Measurements from ENCODE around the gene DEPDC4.

Gene DEPDC4

DNA sequence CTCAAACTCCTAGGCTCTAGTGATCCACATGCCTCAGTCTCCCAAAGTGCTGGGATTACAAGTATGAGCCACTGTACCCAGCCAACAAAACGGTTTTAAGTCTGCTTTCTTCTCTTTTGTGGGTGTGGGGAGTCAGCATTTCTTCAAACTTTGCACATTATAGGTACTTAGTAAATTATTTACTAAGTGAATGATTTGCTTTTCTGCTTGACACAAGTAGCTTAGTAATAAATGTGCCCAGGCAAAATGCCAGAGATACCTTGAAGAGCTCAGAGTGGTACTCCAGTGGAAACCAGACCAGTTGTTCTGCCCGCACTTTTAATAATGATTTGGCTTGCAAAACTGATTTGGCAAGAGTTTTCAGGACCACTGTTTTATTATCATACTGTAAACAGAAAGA is 15.0 kb downstream of the DEPDC4 start:
- Histone ChIP-seq H3K27me3 (no peaks in the 10 kb centered on the region), H3K4me3 (ENCODE audit: low read depth, low read length) (no peak overlapping the region), H3K4me1 (no peaks in the 10 kb centered on the region), H3K36me3 (no peaks in the 10 kb centered on the region), H3K9me3 (no peaks in the 10 kb centered on the region)
- no peak for DNase-seq
- TF ChIP-seq, protein P1, sequence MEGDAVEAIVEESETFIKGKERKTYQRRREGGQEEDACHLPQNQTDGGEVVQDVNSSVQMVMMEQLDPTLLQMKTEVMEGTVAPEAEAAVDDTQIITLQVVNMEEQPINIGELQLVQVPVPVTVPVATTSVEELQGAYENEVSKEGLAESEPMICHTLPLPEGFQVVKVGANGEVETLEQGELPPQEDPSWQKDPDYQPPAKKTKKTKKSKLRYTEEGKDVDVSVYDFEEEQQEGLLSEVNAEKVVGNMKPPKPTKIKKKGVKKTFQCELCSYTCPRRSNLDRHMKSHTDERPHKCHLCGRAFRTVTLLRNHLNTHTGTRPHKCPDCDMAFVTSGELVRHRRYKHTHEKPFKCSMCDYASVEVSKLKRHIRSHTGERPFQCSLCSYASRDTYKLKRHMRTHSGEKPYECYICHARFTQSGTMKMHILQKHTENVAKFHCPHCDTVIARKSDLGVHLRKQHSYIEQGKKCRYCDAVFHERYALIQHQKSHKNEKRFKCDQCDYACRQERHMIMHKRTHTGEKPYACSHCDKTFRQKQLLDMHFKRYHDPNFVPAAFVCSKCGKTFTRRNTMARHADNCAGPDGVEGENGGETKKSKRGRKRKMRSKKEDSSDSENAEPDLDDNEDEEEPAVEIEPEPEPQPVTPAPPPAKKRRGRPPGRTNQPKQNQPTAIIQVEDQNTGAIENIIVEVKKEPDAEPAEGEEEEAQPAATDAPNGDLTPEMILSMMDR (IDR thresholded peaks at IDR 0.05; ENCODE audit: low read depth, low read length) = no peak

DNA sequence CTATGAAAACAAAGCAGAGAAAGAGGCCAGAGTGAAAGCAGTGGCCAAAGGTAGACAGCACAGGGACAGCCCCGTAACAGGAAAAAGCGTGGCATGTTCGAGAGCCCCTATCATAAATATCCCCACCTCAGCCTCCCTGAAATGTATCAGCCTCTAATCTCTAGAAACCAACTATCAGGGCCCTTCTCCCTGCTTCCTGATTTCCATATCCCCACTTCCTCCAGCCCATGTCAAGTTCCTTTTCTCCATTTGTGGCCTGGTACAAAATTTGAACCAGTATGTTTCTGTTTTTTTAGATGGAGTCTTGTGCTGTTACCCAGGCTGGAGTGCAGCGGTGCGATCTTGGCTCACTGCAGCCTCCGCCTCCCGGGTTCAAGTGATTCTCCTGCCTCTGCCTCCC is 16.9 kb downstream of the DEPDC4 start:
- Histone ChIP-seq H3K4me3 (ENCODE audit: low read depth, low read length) (no peak overlapping the region), H3K9me3 (no peaks in the 10 kb centered on the region), H3K27me3 (no peaks in the 10 kb centered on the region), H3K36me3 (no peaks in the 10 kb centered on the region), H3K4me1 (no peaks in the 10 kb centered on the region)
- no peak for DNase-seq
- TF ChIP-seq, protein P1 (IDR thresholded peaks at IDR 0.05; ENCODE audit: low read depth, low read length) = no peak

DNA sequence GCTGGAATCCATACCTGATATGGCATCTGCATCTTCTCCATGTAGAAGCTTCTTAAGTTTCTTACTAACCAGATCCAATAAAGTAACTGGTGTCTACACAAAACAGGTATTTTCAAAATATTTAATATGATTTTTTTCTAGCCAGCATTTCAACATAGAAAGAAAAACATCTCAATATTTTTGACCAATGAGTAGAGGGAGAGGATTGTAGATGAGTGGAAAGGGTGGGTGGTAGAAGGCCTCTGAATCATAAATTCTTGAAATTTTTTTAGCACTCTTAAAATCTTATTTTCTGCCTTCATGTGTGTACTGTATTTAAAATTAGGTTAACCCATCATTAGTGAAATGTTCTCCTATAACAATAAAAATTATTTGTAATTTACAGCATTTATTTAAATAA is 18.0 kb downstream of the DEPDC4 start:
- Histone ChIP-seq H3K4me1 (no peaks in the 10 kb centered on the region), H3K4me3 (ENCODE audit: low read depth, low read length) (no peak overlapping the region), H3K36me3 (no peaks in the 10 kb centered on the region), H3K9me3 (no peaks in the 10 kb centered on the region), H3K27me3 (no peaks in the 10 kb centered on the region)
- no peak for DNase-seq
- TF ChIP-seq, protein P1 (IDR thresholded peaks at IDR 0.05; ENCODE audit: low read depth, low read length) = no peak

DNA sequence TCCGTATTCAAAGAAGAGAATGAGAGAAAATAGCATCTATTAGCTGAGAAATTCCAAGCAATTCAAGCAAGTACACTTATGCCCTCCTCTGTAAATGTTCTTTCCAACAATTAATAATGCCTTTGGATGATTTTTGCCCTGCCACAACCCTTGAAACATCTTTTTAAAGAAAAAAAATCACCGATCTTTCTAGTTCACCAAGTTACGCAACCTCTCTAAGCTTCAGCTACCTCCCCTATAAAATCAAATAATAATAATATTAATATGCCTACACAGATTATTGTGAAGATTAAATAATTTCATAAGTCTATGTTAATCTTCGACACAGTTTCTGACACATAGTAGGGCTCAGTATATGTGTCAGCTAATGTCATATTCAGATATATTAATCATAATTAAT is 19.1 kb downstream of the DEPDC4 start:
- no peaks in the 10 kb centered on the region for H3K36me3 ChIP-seq
- no peaks in the 10 kb centered on the region for H3K9me3 ChIP-seq
- H3K4me1 ChIP-seq = no peaks in the 10 kb centered on the region
- H3K4me3 ChIP-seq (ENCODE audit: low read depth, low read length) = no peak overlapping the region
- no peaks in the 10 kb centered on the region for H3K27me3 ChIP-seq
- DNase-seq = no peak
- TF ChIP-seq, protein P1 (IDR thresholded peaks at IDR 0.05; ENCODE audit: low read depth, low read length) = no peak

DNA sequence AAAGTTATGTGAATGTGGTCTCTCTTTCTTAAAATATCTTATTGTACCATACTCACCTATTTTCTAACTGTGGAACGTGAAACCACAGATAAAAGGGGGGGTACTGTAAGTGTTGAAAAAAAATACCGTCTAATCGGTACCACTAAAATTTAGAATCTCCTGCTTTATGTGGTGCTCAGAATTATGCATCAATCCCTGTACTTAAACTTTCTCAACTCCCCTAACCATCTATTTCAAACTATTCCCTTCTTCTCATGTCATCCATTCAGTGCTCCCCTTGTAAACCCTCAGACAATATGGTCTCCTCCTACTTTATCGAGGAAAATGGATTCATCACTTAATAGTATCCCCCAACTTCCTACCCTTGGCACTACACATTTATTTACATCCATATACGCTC is 23.7 kb downstream of the DEPDC4 start:
- Histone ChIP-seq H3K9me3 (no peaks in the 10 kb centered on the region), H3K4me3 (ENCODE audit: low read depth, low read length) (no peak overlapping the region), H3K4me1 (no peaks in the 10 kb centered on the region), H3K36me3 (no peaks in the 10 kb centered on the region), H3K27me3 (no peaks in the 10 kb centered on the region)
- TF ChIP-seq, protein P1 (IDR thresholded peaks at IDR 0.05; ENCODE audit: low read depth, low read length) = no peak
- no peak for DNase-seq

DNA sequence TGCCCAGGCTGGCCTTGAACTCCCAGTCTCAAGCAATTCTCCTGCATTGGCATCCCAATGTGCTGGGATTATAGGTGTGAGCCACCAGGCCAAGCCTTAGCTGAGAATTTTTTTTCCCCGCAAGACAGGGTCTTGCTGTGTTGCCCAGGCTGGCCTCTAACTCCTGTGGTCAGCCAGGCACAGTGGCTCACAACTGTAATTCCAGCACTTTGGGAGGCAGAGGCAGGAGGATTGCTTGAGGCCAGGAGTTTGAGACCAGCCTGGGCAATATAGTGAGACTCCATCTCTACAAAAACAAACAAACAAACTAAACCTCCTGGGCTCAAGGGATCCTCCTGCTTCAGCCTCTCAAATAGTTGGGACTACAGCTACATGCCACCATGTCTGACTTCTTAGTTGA is 27.3 kb downstream of the DEPDC4 start:
- no peaks in the 10 kb centered on the region for H3K27me3 ChIP-seq
- H3K4me3 ChIP-seq (ENCODE audit: low read depth, low read length) = no peak overlapping the region
- DNase-seq = no peak
- TF ChIP-seq, protein P1 (IDR thresholded peaks at IDR 0.05; ENCODE audit: low read depth, low read length) = no peak
- H3K9me3 ChIP-seq = no peaks in the 10 kb centered on the region
- no peaks in the 10 kb centered on the region for H3K36me3 ChIP-seq
- H3K4me1 ChIP-seq = no peaks in the 10 kb centered on the region
